GM19467 (cell line): ENCODE measurements around the gene EYA3.

Source experiments
- ATAC-seq: cut with Tn5 transposase; IDR thresholded peaks from one replicate; pipeline ENCODE4 v1.9.1; 2021; ENCODE audit warnings: mild to moderate bottlenecking, moderate library complexity; ENCODE audit not compliant: unreplicated experiment

The EYA3 gene

GRCh38 chr1:28088168-28088961, at the start of gene EYA3:
Gene EYA3, minus strand, starts transcription at chr1:28088610. Its CDS starts 30,584 bp downstream, at chr1:28058026.
- peak; percentile 90 for ATAC-seq

DNA sequence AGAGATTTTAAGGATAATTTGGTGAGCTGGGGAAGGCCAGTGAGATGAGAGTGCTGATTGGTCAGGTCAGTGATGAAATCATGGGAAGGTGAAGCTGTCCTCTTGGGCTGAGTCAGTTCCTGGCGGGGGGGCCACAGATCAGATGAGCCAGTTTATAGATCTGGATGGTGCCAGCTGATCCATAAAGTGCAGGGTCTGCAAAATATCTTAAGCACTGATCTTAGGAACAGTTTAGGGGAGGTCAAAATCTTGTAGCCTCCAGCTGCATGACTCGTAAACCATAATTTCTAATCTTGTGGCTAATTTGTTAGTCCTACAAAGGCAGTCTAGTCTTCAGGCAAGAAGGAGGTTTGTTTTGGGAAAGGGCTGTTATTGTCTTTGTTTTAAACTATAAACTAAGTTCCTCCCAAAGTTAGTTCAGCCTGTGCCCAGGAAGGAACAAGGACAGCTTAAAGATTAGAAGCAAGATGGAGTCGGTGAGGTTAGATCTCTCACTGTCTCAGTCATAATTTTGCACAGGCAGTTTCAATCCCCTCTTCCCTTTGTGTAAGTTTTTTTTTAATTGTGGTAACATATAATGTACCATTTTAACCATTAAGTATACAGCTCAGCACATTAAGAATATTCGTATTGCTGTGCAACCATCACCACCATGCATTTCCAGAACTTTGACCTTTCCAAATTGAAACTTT, 48.7 kb upstream of the EYA3 start:
- no peak for ATAC-seq

DNA sequence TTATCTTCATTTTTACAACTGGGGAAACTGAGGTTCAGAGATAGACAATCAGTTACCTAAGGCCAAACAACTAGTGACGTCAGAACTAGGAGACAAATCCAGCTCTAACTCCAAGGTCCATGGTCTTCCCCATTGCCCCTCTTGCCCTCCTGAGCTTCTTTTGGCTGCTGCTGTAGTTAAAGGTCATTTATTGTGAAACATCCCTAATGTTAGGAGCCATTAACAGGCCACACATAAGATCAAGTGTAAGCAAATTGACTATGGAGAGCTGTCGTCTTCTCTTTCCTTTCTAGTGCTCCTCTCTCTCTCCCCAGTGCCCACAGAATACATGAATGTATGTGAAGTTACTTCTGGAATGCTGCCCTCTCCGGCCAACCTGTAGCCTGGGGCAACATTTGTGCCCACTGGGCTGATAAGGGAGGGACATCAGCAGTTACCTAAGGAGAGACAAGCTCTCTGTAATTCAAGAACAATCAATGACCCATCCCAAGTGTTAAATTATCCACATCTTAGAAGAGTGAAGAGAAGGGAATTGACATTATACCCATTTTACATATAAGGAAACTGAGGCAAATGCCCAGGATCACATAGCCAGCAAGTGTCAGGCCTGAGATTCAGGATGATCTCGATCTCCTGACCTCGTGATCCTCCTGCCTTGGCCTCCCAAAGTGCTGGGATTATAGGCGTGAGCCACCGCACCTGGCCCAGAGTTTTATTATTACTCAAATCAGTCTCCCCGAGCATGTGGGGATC, 47.9 kb upstream of the EYA3 start:
- ATAC-seq: no peak

DNA sequence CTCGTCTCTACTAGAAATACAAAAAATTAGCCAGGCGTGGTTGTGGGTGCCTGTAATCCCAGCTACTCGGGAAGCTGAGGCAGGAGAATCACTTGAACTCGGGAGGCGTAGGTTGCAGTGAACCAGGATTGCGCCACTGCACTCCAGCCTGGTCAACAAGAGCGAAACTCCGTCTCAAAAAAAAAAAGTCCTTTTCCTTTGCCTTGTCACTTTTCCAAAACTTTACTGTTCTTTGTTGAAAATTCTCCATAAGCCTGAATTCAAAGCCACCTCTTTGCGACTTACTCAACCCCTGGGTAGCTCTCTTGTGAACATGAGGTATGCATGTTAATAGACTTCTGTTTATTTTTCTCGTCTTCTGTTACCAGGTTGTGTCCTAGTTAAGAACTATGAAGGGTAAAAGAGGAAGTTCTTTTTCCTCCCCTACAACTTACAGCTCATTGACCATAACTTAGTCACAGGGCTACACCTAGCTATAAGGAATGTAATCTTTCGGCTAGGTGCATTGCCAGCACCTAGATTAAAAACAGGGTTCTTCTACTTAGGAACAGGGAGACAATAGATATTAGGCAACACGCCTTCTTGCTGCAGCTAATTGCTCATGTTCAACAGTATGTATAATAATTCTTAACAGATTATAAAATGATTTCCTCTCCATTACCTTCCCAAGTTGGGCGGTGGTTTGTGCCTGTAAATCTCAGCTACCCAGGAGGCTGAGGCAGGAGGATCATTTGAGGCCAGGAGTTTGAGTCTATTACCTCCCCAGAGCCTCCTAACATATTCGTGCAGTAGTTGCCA, 47.2 kb upstream of the EYA3 start:
- no peak for ATAC-seq

DNA sequence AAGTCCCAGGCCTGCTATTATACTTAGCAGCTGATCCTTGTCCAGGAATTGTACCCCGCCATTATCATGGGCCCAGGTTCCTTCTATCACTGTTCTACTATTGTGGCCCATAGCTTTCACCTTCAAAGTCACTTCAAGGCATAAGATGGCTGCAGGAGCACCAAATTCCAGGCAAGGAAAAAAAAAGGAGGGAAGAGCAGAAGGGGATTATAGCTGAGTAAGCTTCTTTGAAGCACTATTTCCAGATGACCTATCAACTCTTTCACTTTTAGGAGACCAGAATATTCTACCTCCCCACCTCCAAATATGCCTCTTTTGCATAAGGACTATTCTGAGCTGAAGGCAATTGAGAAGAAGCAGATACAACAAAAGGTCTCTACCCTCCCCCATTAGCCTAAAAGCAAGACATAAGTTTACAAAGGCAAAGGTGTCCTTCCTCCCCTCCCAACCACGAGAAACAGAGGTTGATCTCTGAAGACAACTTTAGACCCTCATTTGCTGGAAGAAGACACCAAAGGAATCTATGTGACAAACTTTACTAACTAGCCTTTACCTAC, 46.3 kb upstream of the EYA3 start:
- ATAC-seq: no peak

- ATAC-seq: no peak
These were observed 44.1 kb upstream of the EYA3 start for GRCh38 chr1:28132171-28133167.

DNA sequence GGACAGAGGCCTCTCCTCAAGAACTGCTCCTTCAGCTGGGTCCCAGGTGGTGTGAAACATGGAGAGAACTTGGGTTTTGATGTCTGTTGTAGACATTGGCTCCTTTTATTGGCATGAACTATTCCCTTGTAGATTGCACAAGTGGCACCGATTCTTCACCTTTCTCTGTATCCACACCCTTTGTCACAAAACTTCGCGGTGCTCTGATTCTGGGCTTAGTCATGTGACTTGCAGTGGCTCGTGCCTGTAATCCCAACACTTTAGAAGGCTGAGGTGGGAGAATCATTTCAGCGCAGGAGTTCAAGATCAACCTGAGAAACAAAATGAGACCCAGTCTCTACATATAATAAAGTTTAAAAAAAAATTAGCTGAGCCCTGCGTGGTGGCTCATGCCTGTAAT, 42.5 kb upstream of the EYA3 start:
- no peak for ATAC-seq

DNA sequence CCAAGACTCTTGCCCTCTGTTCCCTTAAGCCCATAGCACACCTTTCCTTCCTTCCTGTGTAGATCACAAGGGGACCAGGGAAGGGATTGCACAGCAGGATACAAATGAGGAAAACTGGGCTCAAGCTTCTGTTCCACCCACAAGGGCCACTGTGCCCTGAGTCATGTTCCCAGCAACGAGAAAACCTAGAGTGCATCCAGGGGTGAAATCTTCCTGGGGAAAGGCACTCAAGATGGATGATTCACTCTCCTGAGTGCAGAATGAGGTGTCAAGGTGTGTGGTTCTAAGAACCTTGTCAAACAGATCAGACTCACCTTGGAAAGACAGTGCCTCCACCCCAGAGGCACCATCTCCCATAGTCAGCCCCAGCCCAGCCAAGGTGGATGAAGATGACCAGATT, 40.7 kb upstream of the EYA3 start:
- no peak for ATAC-seq

- ATAC-seq: peak; percentile 78
These were observed 39.3 kb upstream of the EYA3 start for GRCh38 chr1:28127617-28128257.

GRCh38 chr1:28126783-28127490, 38.5 kb upstream of the EYA3 start:
- no peak for ATAC-seq

DNA sequence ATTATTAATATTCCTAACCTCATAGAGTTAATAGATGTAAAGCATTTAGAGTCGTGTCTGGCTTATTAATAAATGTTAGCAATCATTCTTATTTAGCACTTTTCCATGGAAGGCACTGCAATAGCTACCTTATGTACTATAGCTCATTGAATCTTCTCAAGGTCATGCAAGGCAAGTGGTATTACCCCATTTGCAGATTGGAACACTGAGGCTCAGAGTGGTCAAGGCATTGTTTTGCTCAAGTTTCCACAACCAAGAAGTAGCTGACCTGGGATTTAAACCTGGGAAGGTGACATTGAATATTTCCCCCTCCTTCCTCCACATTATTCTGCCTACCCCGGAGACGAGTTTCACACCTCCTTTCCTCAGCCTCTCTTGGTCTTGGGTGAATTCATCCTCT, 37.8 kb upstream of the EYA3 start:
- no peak for ATAC-seq

- ATAC-seq: no peak
These were observed 35.1 kb upstream of the EYA3 start for GRCh38 chr1:28123461-28123961.

GRCh38 chr1:28122183-28122582, 33.8 kb upstream of the EYA3 start:
- no peak for ATAC-seq

DNA sequence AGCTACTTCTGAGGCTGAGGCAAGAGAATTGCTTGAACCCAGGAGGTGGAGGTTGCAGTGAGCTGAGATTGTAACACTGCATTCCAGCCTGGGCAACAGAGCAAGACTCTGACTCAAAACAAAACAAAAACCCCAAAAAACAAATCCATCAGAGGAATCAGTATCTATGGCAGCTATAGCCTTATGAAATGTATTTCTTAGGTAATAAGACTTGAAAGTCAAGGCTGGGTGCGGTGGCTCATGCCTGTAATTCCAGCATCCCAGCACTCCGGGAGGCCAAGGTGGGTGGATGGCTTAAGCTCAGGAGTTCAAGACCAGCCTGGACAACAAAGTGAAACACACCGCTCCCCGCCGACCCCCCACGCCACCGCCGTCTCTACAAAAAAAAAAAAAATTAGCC, 31.1 kb upstream of the EYA3 start:
- ATAC-seq: no peak

DNA sequence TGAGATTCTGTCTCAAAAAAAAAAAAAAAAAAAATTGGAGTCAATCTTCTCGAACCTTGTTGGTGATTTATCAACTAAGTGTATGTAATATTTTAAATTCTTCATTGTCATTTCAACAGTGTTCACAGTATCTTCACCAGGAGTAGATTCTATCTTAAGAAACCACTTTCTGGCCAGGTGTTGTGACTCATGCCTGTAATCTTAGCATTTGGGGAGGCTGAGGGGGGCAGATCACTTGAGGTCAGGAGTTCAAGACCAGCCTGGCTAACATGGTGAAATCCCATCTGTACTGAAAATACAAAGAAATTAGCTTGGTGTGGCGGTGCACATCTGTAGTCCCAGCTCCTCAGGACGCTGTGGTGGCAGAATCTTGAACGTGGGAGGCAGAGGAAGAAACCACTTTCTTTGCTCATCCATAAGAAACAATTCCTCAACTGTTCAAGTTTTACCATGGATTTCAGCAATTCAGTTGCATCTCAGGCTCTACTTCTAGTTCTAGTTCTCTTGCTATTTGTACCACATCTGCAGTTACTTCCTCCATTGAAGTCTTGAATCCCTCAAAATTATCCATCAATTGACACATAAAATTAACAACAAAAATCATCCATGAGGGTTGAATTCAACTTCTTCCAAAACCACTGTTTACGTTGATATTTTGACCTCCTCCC, 30.4 kb upstream of the EYA3 start:
- no peak for ATAC-seq

DNA sequence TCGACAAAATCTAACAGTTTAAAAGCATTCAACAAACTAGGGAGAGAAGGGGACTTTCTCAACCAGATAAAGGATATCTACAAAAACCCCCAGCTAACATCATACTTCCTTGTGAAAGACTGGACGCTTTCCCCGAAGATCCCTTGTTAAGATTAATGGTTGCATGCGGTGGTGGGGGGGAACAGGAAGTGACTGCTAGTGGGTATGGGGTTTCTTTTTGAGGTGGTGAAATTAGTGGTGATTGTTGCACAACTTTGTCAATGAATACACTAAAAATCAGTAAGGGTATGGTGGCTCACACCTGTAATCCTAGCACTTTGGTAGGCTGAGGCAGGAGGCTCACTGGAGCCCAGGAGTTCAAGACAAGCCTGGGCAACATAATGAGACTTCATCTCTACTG, 26.9 kb upstream of the EYA3 start:
- no peak for ATAC-seq

DNA sequence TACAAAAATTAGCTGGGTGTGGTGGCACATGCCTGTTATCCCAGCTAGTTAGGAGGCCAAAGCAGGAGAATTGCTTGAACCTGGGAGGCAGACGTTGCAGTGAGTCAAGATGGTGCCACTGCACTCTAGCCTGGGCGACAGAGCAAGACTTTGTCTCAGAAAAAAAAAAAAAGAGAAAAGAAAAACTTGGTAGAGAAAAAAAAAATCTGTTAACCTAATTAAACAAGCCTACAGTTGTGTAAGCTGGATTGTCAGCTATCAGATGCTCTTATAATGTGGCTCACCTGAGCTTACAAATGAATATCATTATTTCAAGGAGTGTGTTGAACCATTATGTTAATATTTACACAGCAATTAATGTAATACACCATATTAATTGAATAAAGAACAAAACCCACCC, 26.4 kb upstream of the EYA3 start:
- ATAC-seq: no peak

DNA sequence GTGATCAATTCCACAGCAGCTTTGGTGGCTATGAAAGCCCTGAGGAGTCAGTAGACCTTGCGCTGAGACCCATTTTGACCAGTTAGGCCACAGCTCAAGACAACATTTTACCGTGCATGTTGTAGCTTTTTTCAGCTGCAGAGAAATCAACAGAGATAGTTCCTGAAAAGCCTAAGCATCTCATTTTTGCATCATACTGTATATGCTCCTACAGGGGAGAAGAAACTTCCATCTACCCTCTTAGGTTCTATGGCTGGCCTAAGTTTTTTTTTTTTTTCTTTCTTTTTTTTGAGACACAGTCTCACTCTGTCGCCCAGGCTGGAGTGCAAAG, 24.8 kb upstream of the EYA3 start:
- ATAC-seq: no peak
